ENCODE measurements around the gene CXorf38. TPM values are rescaled to one million over a fixed set of nuclear protein-coding genes. Genes with fewer than 3 reads are reported as not detected.

Gene CXorf38
- total RNA-seq, 1 experiment from 2014 or later: 14.9 TPM

DNA sequence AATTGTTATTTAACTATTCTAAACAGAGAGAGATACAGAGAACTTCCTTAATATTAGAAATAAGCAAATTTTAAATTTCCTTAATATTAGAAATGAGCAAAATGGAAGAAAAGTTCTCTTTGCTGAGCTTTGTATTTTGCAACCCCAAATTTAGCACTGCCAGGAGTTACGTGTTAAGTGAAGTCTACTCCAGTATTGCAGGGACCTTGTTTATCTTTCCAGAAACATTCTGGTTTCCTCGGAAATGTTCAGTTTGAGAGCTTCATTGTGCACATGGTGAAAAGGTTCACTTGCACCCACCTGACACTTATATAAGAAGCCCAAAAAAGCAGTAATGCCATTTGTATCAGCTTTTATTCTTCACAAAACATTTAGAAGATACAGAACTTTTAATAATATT, 6.2 kb upstream of the CXorf38 start:
- CTCF ChIA-PET: no interaction called here
- intact Hi-C loops (cut with micrococcal nuclease; ENCODE audit: unreplicated experiment): loop anchor here (5.0 kb wide), 1 partner anchor 464 kb away; no protein-coding TSS in a partner anchor
- no TSS peak for BruUV-seq (replicated peaks)

GRCh38 chrX:40652664-40653063, 5.3 kb upstream of the CXorf38 start:
- CTCF ChIA-PET: interaction anchor here (1.7 kb wide), 1 partner anchor 141 kb away, joined by 15 read pairs; no protein-coding TSS in a partner anchor

More for the DNA sequence above, 6.2 kb upstream of the CXorf38 start:
- Mint-ChIP-seq H3K36me3 (ENCODE audit: insufficient read depth, unreplicated experiment) (peaks cover 5% of the 10 kb centered on the region), H3K4me3 (ENCODE audit: low read depth, unreplicated experiment) (no peak overlapping the region), H3K27ac (ENCODE audit: unreplicated experiment) (no peak overlapping the region), H3K27me3 (ENCODE audit: unreplicated experiment) (no peaks in the 10 kb centered on the region), H3K4me1 (ENCODE audit: low read depth, unreplicated experiment) (no peaks in the 10 kb centered on the region), H3K9me3 (ENCODE audit: low read depth, unreplicated experiment) (no peaks in the 10 kb centered on the region)
- TF ChIP-seq, protein P1, sequence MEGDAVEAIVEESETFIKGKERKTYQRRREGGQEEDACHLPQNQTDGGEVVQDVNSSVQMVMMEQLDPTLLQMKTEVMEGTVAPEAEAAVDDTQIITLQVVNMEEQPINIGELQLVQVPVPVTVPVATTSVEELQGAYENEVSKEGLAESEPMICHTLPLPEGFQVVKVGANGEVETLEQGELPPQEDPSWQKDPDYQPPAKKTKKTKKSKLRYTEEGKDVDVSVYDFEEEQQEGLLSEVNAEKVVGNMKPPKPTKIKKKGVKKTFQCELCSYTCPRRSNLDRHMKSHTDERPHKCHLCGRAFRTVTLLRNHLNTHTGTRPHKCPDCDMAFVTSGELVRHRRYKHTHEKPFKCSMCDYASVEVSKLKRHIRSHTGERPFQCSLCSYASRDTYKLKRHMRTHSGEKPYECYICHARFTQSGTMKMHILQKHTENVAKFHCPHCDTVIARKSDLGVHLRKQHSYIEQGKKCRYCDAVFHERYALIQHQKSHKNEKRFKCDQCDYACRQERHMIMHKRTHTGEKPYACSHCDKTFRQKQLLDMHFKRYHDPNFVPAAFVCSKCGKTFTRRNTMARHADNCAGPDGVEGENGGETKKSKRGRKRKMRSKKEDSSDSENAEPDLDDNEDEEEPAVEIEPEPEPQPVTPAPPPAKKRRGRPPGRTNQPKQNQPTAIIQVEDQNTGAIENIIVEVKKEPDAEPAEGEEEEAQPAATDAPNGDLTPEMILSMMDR (IDR thresholded peaks at IDR 0.05; ENCODE audit: unreplicated experiment): no peak
- DNase-seq: no peak

GRCh38 chrX:40651620-40652223, 4.4 kb upstream of the CXorf38 start:
- intact Hi-C loops (cut with micrococcal nuclease; ENCODE audit: unreplicated experiment): loop anchor here (1.0 to 5.0 kb wide), 3 partner anchors 143 to 466 kb away; no protein-coding TSS in a partner anchor
- no peaks in the 10 kb centered on the region for H3K4me1 Mint-ChIP-seq (ENCODE audit: low read depth, unreplicated experiment)
- H3K4me3 Mint-ChIP-seq (ENCODE audit: low read depth, unreplicated experiment): no peak overlapping the region
- H3K9me3 Mint-ChIP-seq (ENCODE audit: low read depth, unreplicated experiment): no peaks in the 10 kb centered on the region
- H3K36me3 Mint-ChIP-seq (ENCODE audit: insufficient read depth, unreplicated experiment): peaks cover 17% of the 10 kb centered on the region
- peak overlapping the region; percentile 20 for H3K27ac Mint-ChIP-seq (ENCODE audit: unreplicated experiment)
- H3K27me3 Mint-ChIP-seq (ENCODE audit: unreplicated experiment): no peaks in the 10 kb centered on the region
- BruUV-seq (replicated peaks): no TSS peak
- peak; percentile 71 for DNase-seq
- TF ChIP-seq, protein P1 (IDR thresholded peaks at IDR 0.05; ENCODE audit: unreplicated experiment): peak; percentile 25
- CTCF ChIA-PET: interaction anchor here (0.5 to 1.7 kb wide), 3 partner anchors 142 to 722 kb away, joined by 6 to 15 read pairs (median 6); no protein-coding TSS in a partner anchor

More at GRCh38 chrX:40652664-40653063, 5.3 kb upstream of the CXorf38 start:
- TF ChIP-seq, protein P1 (IDR thresholded peaks at IDR 0.05; ENCODE audit: unreplicated experiment): no peak
- Mint-ChIP-seq H3K4me3 (ENCODE audit: low read depth, unreplicated experiment) (no peak overlapping the region), H3K9me3 (ENCODE audit: low read depth, unreplicated experiment) (no peaks in the 10 kb centered on the region), H3K36me3 (ENCODE audit: insufficient read depth, unreplicated experiment) (peaks cover 8% of the 10 kb centered on the region), H3K27ac (ENCODE audit: unreplicated experiment) (no peak overlapping the region), H3K4me1 (ENCODE audit: low read depth, unreplicated experiment) (no peaks in the 10 kb centered on the region), H3K27me3 (ENCODE audit: unreplicated experiment) (no peaks in the 10 kb centered on the region)
- intact Hi-C loops (cut with micrococcal nuclease; ENCODE audit: unreplicated experiment): loop anchor here (5.0 kb wide), 1 partner anchor 465 kb away; no protein-coding TSS in a partner anchor
- DNase-seq: no peak
- BruUV-seq (replicated peaks): no TSS peak

GRCh38 chrX:40646489-40647306, 663 bp downstream of the CXorf38 start:
- peaks cover 48% of the 10 kb centered on the region for H3K36me3 Mint-ChIP-seq (ENCODE audit: insufficient read depth, unreplicated experiment)
- DNase-seq: peak; percentile 34
- CTCF ChIA-PET: interaction anchor here (0.6 kb wide), 3 partner anchors 125 to 346 kb away, joined by 4 to 8 read pairs (median 6); no protein-coding TSS in a partner anchor
- peak overlapping the region; percentile 50 for H3K27ac Mint-ChIP-seq (ENCODE audit: unreplicated experiment)
- H3K4me3 Mint-ChIP-seq (ENCODE audit: low read depth, unreplicated experiment): peak overlapping the region; percentile 90
- peaks cover 38% of the 10 kb centered on the region for H3K4me1 Mint-ChIP-seq (ENCODE audit: low read depth, unreplicated experiment)
- no peaks in the 10 kb centered on the region for H3K27me3 Mint-ChIP-seq (ENCODE audit: unreplicated experiment)
- intact Hi-C loops (cut with micrococcal nuclease; ENCODE audit: unreplicated experiment): no loop called here
- H3K9me3 Mint-ChIP-seq (ENCODE audit: low read depth, unreplicated experiment): no peaks in the 10 kb centered on the region
- BruUV-seq (replicated peaks): TSS peak; percentile 19
- TF ChIP-seq, protein P1 (IDR thresholded peaks at IDR 0.05; ENCODE audit: unreplicated experiment): no peak

All from Calu3 (cell line).